ENCODE data around the gene CDH5.
"Not testable (repeated sequence)": the region's sequence is repeated elsewhere in the genome, so short reads cannot be mapped to it uniquely, and the experiment has no call there.

Gene CDH5

GRCh38 chr16:66431760-66432159 is 65.3 kb downstream of the CDH5 start:
- in situ Hi-C loops (cut with MboI; ENCODE audit: low sequenced_read_pairs), result no loop called here

DNA sequence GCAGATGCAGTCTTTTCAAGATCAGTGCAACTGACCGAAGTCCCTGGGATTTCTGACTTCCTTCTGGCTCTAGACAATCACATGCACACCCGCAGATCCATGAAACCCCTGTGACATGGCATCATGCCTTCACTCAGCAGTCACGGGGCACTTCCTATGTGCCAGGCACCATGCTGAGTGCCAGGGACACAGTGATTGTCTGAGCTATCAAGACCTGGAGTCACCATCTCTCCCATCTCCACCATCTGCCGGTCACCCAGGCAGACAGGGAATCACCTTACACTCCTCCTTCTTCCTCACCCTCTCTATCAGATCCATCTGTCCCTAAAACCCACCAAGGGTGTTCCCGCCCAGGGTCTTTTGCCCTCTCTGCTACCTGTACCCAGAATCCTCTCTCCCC is 65.9 kb downstream of the CDH5 start:
- in situ Hi-C loops (cut with MboI; ENCODE audit: low sequenced_read_pairs), result no loop called here

DNA sequence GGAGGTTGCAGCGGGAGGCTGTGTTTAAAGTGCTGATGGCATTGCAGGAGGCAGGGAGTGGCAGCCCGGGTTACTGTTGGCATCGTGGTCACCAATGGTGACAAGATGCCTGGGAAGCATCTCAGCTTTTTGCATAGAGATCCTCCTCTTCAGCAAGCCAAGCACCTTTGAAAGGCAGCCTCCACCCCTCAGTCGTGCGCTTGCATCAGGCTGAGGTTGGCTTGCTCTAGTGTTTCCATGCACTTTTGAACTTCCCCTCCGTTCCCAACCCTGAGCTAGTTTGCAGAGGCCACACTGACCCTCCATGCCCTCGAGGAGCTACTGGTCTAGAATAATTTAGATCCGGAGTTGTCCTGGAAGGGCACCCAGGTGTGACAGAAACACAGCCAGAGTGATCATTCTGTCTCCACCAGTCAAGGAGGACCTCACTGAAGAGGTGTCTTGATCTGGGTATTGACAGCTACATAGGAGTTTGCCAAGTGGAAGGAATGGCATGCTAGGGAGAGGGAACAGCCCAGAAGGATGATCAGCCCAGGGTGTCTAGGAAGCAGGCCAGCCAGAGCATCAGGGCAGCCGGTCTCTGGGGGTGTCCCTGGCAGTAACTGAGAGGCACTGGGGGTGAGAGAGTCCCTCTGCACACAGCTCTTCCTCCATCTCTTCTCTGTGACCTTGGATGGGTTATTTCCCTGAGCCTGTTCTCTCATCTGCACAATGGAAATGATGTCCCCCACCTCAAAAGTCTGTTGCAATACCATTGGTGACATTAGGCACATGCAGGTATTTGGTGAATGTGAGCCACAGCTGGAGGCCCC is 68.3 kb downstream of the CDH5 start:
- in situ Hi-C loops (cut with MboI; ENCODE audit: low sequenced_read_pairs), result no loop called here

DNA sequence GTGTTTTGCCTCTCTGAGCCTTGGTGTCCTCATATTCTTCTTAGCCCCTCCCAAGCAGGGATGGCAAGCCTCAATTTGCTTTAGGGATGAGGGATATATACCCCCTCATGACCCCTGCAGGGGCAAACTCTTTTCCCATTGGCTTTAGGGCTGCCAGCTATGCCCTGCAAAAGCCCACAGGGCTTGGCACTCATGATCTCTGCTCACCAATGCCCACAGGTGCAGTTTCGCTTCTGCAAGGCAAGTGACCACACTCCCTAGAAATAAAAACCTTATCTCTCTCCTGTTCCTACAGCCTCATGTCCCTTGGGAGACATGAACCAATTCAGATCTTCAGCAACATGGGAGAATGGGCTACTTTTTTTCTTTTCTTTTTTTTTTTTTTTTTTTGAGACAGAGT is 69.4 kb downstream of the CDH5 start:
- in situ Hi-C loops (cut with MboI; ENCODE audit: low sequenced_read_pairs), result no loop called here

DNA sequence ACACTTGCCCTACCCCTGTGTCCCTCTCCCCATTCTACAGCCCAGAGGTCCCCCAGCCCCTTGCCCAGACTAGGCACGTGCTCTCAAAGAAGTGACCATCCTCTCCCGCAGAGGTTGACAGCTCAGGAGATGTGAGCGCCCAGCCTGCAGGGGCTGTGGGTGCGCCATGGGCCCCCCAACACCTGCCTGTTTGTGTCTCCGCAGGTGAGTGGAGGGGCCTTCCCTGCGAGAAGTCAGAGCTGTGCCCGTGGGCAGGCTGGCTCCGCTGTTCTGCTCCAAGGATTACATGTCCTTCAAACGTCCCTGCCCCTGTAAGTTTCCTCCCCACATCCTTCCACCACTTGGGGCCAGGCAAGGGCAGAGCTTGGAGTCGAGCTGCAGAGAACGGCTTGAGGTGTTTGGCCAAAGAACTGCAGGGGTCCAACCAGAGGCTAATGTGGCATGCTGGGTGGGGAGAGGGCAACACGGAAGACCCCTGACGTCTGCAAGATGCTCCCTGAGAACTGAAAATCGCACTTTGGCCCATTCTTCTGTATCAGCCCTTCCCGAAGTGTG is 71.0 kb downstream of the CDH5 start:
- in situ Hi-C loops (cut with MboI; ENCODE audit: low sequenced_read_pairs), result no loop called here

DNA sequence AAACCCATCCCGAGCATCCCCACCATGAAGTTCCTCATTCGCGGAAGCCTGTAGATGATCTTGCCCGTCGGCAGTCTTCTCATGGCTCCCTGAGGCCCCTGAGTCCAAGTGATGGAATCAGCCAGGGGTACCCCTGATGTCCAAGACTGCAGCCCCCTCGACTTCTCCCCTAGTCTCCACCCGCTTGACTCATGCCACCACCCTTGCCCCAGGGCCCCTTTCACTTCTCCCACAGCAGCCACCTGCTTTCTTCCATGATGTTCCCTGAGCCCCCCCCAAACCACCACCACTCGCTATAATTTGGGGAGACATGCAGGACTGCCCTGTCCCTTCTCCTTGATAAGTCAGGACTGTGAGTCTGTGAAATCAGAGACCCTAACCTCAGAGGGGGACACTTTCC is 72.0 kb downstream of the CDH5 start:
- in situ Hi-C loops (cut with MboI; ENCODE audit: low sequenced_read_pairs), result no loop called here

GRCh38 chr16:66439051-66439730 is 72.7 kb downstream of the CDH5 start:
- in situ Hi-C loops (cut with MboI; ENCODE audit: low sequenced_read_pairs), result no loop called here

- in situ Hi-C loops (cut with MboI; ENCODE audit: low sequenced_read_pairs), result no loop called here
These were observed 73.8 kb downstream of the CDH5 start for GRCh38 chr16:66440271-66440802.

GRCh38 chr16:66440970-66441369 is 74.5 kb downstream of the CDH5 start:
- in situ Hi-C loops (cut with MboI; ENCODE audit: low sequenced_read_pairs), result no loop called here

- in situ Hi-C loops (cut with MboI; ENCODE audit: low sequenced_read_pairs), result no loop called here
These were observed 75.3 kb downstream of the CDH5 start for GRCh38 chr16:66441586-66442375.

DNA sequence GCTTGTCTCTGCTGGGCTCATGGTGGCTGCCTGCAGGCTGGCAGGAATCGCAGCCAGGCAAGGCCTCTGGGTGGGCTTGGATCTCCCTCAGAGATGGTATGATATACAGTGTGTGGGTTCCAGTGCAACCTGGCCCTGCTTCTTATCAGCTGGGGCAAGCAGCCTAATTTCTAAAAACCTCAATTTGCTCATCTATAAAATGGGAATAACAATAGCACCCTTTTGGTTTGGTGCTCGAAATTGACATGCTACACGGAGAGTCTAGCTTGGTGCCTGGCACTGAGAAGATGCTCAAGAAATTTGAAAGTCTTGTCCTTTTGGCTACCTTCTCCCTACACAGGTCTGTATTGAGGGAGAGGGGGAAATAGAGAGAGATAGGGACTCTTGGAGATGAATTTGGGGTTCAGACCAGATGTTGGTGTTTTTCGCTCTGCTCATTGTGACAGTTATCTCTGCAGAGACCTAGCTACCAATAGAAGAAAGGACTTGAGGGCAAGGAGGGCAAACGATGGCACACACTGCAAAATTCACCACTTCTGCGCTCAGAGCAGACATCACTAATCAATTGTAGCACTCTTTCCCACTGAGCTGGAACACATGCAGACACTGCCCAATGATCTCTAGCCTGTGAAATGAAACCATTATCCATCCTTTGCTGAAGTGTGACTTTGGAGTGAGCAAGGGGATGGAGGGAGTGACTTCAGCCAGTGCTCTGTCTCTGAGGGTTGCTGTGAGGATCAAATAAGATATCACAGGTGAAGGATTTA is 76.2 kb downstream of the CDH5 start:
- in situ Hi-C loops (cut with MboI; ENCODE audit: low sequenced_read_pairs), result no loop called here

DNA sequence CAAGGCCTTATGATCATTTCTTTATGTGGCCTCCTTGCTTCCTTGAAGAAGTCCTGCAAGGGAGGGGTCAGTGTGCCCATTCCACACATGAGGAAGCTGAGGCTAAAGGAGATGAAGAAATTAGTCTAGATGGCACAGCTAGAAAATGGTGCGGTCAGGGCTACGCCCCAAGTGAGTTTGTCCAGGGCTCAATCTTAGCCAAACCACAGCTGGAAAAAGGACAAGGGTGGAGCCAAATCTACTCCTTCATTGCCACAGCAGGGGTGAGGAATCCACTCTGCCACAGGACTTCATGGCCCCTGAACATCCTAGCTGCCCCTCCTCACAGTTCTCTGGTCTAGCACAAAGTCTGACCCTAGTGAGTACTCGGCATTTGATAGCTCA is 76.8 kb downstream of the CDH5 start:
- in situ Hi-C loops (cut with MboI; ENCODE audit: low sequenced_read_pairs), result no loop called here

DNA sequence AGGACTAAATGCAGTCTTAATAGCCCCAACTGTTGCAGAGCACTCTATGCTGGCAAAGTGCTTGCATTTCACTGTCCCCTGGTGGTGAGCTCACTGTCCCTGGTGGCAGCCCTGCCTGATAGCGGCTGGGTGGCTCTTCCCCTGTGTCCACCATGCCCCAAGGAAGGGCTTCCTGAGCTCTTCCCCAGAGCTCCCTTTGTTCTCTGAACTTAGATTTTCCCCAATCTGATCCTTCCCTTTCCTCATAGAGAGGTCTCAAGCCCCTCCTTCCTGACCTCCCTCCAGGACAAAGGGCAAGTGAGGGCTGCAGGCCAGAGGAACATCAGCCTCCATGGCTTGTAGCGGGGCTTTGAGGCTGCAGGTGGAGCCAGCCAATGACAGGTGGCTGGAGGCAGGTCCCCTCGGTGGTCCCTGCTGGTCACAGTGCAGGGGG is 77.6 kb downstream of the CDH5 start:
- in situ Hi-C loops (cut with MboI; ENCODE audit: low sequenced_read_pairs), result no loop called here

DNA sequence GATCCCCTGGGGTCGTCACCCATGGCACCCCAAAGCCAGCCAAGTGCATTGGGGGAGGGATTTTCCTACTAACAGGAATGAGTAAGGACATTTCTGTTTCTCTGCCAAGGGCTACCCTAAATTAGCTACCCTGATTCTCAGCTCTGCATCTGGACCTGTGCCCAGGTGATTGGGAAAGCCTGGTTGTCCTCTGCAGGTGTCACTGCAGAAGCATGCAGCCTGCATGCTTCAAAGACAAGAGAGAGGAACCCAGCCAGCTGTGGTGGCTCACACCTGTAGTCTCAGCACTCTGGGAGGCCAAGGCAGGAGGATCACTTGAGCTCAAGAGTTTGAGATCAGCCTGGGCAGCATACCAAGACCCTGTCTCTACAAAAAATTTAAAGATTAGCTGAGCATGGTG is 80.2 kb downstream of the CDH5 start:
- in situ Hi-C loops (cut with MboI; ENCODE audit: low sequenced_read_pairs), result no loop called here

DNA sequence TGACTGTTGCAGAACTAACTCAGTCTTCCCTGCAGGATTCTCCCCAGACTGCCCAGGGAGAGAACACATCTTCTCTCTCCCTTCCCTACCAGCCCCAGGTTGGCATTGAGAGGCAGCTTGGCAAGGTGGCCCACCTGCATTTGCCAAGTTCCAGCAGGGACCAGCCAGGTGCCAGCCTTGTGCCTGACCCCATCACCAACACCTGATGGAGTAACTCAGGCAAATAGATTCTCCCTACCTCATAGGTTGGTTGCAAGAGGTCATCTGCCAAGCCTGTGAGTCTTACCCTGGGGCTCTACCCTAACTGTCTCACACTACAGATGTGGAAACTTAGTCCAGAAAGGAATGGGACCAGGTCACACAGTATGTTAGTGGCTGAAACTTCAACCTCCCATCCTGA is 81.0 kb downstream of the CDH5 start:
- in situ Hi-C loops (cut with MboI; ENCODE audit: low sequenced_read_pairs), result no loop called here

DNA sequence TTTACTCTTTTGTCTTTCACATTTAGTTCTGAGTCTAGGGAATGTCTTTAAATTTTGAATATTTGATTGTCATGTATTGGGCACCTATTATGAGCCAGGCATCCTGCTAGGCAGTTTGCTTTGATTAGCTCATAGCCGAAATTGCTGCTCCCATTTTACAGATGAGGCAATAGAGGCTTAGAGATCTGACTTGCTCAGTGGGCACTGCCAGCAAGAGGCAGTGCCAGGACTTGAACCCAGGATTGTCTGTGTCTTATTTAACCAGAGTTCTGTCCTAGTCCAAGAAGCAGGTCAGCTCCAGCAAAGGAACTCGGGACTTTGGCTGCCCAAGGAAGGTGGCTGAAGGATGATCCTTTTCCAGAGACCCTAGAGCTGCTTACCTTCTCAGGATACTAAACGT is 85.1 kb downstream of the CDH5 start:
- in situ Hi-C loops (cut with MboI; ENCODE audit: low sequenced_read_pairs), result no loop called here

DNA sequence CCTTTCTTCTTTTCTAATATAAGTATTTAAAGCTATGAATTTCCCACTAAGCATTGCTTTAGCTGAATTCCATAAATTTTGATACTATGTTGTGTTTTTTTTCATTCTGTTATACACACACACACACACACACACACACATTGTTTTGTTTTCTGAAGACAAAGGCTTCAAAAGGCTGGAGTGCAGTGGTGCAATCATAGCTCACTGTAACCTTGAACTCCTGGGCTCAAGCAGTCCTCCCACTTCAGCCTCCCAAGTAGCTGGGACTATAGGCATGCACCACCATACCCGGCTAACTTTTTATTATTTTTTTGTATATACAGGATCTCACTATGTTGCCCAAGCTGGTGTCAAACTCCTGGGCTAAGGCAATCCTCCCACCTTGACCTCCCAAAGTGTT is 86.7 kb downstream of the CDH5 start:
- in situ Hi-C loops (cut with MboI; ENCODE audit: low sequenced_read_pairs), result not testable (repeated sequence)
